Stimulated activated CD4-positive, alpha-beta T cell treated with anti-CD3 and anti-CD28 coated beads, Interleukin-12 subunit alpha, Interleukin-12 subunit beta, amount 100 ng/mL, for 4 hours (primary cell): ENCODE results near the gene HOXC4.

ENCODE experiments used
- DNase-seq: peaks from one replicate; pipeline ENCODE4 v3.0.0-alpha.2; 2020

The HOXC4 gene

DNA sequence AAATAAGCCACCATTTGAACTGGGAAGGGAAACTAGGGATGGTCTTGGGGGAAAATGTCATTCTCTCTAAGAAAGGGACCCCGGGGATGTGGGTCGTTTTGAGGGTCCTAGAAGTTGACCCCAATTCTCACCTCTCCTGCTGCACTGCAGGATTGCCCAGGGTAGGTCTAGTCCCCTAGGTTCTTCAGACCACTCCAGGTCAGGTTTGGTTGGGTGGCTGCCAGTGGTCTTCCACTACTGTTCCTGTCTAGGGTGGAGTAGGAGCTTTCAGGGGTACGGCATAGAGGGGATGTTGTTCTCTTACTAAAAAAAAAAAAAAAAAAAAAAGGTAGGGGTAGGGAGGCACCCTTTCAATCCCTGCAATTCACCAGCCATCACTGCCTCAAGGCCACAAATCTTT, 37.6 kb upstream of the HOXC4 start:
- DNase-seq = no peak

DNA sequence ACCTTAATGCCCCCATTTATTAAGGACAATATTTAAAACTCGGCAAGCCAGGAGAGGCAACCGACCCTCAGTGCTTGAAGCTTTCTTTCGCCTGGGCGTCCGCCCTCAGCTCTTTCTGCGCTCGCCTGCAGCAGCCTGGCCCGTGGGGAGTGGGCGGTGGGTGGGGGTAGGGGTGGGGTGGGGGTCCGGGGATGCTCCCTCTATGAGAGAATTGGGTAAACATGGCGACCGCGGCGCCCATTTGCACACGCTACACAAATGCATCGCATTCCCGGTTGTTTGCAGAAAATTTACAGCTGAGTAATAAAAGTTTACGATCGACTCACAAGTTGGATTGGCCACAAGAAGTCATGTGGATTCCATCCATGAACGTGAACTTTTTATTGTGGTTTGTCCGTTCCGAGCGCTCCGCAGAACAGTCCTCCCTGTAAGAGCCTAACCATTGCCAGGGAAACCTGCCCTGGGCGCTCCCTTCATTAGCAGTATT, 37.1 kb upstream of the HOXC4 start:
- DNase-seq = no peak

DNA sequence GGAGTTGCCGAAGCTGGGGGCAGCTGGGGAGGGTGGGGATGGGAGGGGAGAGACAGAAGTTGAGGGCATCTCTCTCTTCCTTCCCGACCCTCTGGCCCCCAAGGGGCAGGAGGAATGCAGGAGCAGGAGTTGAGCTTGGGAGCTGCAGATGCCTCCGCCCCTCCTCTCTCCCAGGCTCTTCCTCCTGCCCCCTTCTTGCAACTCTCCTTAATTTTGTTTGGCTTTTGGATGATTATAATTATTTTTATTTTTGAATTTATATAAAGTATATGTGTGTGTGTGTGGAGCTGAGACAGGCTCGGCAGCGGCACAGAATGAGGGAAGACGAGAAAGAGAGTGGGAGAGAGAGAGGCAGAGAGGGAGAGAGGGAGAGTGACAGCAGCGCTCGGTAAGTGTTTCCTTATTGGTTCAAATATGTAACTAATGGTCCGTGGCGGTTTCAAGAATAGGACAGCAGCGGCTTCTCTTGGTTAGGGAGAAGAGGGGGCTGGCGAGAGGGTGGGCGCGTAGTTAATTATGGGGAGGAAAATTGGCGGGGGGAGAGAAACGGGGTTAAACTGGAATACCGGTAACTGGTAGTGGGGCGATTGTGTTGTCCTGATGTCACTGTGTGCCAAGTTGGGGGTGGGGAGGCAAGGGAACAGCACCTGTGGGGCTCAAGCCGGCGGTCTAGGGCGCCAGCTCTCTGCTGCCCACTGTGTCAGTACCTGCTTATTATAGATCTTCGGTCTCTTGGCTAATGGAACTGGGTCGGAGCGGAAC, 36.4 kb upstream of the HOXC4 start:
- no peak for DNase-seq

DNA sequence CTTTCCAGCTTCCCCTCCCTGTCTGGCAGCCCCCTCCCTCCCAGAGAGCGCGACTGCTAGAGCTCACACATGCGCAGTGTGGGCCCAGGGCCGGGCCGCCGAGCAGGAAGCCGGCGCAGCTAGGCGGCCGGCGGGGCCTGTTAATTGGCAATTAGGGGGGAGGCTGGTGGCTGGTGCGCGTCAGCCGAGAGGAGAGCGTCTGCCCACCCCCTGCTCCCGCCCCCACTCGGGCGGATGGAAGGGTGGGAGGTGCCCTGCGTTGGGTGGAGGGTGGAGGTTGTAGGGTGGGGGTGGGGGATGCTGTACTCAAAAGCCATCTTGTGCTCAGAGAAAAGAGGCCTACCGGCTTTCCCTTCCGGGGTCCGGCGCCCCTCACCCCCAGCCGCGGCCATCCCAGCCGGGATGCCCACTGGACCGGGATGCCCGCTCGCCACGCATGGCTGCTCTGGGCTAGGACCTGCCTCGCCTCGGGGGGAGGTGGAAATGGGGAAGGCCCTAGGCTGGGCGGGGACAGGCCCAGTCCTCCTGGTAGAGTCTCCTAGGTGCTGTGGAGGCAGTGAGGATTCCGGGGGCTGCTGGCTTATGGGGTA, 35.7 kb upstream of the HOXC4 start:
- peak; percentile 69 for DNase-seq

DNA sequence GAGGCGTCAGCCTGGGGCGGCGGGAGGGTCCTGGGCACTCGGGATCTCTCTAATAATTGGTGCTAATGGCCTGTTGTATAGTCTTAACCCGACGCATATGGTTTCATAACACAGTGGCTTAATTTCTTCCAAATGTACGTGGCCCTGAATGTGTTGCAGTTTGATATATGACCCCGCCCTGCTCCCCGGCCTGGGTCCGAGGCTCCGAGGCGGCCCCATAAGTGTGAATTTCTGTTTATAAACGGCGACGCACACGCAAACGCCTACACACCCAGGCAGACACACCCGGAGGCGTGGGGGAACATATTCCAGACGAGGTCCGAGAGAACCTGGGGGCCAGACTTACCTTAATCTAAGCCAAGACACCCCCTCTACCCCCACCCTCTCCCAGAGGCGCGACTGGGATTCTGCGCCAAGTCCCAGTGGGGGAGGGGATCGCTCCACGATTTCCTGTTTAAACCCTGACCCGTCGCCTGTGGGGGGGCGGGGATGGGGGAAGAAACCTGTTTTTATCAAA, 35.1 kb upstream of the HOXC4 start:
- no peak for DNase-seq

DNA sequence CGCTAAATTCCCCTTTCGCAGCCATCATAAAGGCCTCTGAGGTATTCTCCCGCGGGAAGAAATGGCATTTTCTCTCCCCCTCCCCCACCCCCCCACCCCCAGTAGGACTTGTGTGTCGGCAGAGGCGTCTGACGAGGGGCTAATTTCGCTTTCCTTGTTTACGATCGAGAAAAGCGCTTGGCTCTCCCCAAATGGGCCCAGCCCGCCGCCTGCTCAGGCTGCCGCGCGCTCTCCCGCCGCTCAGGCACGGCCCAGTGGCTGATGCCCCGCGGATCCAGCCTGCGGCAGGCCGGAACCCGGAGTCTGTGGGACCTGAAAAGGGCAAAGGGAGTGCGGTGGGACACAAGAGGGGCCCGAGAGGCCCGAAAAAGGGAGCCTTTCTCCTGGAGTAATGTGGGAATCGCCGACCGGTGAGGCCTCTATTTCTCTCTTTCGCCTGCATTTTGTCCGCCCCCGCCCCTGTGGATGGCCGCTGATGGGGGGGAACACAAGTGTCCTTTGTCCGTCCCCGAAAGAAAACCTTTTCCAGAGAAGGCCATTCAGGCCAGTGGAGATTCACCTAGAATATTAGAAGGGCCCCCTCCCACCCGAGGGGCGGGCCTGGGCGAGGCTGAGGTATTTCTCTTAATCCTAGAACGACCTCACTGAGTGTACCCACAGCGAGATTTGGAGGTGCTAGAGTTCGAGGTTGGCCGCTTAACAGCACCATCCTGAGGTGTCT, 34.4 kb upstream of the HOXC4 start:
- no peak for DNase-seq

DNA sequence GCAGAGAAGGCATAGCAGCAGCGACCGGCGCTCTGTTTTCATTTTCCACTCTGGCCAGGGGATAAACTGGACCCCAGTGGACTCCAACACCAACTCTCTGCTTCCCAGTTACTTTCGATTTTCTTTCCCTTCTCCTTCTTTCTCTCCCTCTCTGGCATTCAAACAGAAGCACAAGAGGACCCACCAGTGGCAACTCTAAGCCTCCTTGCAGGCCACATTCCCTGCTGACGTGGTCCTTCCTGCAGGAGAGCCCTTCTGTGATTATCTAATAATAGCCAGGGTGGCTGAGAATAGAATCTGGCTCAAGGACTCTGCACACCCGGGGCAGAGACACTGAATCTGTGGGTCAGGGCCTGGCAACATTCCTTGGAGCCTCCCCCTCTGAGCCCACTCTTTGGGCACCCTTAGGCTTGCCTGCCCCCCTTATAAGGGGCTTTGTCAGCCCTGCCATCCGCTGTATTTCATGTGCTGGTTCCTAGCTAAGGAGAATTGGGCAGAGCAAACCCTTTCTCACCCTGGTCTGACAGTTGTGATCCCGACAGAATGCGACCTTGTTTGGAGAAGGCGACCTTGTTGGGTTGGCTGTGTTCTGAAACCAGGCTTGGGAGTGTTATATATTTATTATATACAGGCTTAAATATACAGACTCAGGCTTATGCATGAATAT, 33.6 kb upstream of the HOXC4 start:
- DNase-seq = no peak

DNA sequence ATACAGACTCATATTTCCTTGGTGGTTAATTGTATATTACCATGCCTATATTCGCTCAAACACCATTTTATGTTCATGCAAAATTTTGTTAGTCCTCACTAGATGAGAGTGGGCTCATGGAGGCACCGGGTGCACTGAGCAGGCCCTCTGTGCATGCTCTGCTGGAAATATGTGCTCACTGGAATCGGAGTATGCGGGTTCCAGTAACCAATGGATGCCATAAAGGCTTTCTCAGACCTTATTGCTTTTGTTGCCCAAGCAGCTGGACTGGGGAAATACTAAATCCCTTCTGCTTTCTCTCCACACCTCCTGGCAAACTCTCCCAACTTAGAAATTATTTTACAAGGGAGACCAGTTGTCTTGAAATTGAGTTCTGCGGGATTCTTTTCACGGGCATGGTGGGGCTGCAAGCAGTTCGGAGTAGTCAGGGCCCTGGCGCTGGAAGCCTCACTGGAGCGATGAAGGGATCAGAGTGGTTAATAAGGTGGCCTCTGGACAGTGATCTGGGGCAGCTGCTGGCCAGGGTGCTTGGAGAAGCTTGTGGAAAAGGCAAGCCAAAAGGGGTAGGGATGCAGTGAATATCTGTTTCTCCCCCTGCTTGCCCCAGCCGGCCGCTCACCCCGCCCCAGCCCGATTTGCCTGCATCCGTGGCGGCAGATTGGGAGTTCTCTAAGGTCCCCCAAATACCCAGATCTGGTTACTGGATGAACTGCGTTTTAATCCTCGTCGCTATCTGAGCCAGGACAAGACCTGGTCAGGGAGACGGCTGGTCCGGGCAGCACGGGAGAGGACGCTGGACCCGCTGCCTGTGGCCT, 32.8 kb upstream of the HOXC4 start:
- DNase-seq = no peak

DNA sequence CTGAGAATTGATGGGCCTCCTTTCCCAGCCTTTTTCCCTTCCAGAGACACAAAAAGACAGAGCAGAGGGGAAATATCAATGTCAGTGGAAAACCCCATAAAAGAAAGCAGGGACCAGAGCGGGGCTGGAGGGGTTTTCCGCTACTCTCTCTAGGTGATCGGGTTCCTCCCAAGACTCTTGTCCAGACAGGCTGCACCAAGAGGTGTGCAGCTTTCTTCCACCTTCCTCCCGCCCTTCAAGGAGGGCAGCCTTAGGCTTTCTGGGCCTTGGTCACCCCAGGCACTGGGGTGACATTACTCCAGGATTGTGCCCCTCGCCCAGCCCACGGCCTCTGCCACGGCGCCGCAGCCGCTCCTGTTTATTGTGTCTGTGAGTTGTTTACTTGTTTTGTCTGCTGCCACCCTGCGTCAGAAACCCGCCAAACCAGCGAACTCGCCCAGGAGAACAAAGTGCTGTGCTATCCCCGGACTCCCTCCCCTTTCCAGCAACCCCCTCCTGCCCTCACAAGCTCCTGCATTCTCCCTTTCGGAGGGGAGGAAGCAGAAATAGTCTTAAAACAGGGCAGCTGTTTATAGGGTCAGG, 32.1 kb upstream of the HOXC4 start:
- DNase-seq = no peak

DNA sequence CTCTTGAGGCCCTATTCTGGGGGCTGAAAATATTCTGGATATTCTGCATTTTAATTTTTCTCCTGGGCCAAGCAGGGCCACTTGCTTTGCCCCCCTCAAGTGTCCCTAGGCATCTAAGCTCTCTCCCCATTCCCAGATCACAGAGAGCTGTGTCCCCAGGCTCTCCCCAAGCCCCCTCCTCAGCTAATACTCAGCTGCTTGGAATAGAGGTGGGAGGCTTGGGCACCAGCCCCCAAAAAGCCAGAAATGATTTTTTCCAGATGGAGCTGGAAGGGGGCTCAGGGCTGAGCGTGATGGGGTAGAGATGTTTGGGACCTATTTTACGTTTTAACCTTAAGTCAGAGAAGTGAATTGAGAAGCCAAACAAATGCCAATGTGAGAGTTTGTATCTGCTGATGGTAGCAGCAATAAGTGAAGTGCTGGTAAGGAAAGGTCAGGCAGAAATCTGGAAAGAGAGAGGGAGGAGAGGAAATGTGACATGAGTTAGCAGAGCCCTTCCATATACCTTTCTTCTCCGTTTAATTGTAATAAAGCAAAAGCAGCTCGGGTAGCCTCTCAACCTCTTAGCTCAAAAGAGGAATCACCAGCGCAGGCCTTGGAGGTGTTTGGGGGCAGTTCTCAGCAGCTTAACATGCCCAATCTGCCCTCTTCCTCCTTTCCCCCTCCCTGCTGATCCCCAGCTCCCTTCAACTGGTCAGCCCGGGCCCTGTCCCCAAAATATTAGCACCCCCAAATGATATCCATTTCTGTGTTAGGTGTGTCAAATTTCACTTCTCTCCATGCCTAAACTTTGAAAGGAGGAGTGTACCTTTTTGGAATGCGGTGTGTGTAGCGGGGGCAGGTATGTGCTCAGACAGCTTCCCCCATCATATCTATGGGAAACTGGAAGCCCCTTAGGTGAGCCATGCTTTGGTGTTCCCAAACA, 30.4 kb upstream of the HOXC4 start:
- no peak for DNase-seq

DNA sequence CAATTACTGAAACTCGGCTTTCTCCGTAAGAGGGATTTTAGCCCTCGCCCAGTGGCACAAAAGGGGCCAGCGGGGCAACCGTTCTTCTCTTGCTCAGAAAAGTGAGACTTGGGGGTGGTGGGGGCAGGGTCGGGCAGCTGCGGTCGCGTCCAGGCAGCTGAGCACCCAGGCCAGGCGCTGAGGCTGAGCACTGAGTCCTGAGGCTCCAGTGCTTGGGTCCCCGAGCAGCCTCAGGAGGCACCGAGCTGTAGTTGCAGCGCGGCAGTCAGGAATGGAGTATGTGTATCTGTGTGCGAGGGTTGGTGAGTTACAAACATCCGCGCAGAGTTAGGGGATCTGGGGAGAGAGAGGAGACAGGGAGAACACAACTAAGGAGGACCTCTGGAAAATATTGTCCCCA, 29.5 kb upstream of the HOXC4 start:
- DNase-seq = no peak

DNA sequence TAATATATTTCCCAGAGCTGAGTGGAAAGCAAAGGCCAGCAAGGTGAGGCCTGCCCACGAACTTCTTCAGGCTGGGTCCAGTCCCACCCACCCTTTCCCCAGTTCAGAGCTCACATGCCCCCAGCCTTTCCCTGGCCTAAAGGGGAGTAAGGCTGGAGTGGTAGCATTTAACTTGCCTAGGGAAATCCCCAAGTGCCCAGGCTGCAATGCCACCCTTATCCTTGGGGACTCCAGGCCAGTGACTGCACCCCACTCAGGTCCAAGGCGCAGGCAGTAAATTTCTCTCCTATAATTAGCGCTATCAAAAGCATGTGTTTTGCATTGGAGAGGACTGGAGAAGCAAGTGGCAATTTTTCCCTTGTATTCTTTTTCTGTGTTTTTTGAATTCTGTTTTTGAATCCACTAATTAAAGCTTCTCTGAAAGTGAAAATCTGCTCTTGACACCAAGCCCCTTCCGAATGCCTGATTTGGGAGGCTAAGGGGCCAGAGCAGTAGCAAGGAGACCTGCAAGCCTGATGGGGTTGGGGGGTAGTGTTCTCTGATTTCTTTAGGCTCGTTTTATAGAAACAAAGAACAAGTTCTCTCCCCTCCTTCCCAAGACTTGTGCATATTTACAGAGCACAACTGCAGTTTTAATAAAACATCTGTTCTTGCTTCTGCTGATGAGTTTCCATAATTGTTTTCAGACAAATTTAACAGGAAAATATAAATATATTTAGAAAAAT, 28.9 kb upstream of the HOXC4 start:
- DNase-seq = no peak

DNA sequence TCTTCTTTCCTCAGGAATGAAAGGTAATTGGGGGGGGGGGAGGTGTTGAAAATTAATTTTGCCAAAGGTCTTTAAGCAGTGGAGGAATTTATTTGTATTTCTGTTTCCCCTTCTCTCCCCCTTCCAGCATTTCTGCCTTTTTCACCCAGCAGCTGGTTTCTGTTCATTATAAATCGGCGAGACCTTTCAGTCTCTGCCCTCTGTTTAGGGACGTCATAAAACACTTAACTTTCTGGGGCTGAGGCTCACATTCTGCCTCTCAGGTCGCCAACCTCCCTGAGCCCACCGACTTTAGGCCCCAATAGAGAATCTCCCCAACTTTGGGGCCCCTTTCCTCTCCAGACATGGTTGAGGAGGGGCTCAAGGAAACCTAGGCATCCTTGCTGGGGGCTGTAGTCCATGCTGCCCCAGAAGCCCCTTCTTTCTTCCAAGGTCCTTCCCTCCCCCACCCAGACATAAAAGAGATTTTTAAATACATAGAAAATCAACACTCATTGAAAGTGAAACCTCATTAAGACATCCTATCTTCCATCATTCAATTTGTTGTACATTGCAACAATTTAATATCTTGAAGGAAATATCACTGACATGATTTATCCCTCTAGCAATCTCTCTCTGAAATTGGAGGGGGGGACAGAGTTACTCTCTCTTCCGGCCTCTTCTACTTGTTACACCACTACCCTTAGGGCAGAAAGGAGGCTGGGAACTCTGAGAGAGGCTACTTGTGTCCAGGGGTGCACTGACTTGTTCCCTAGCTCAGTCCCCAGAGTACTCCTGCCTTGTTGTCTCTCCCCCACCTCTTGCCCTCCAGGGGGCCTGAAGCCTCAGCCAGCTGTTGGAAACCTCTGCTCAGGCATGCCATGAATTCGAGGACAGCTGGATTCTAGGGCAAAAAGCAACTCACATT, 27.9 kb upstream of the HOXC4 start:
- DNase-seq = no peak

DNA sequence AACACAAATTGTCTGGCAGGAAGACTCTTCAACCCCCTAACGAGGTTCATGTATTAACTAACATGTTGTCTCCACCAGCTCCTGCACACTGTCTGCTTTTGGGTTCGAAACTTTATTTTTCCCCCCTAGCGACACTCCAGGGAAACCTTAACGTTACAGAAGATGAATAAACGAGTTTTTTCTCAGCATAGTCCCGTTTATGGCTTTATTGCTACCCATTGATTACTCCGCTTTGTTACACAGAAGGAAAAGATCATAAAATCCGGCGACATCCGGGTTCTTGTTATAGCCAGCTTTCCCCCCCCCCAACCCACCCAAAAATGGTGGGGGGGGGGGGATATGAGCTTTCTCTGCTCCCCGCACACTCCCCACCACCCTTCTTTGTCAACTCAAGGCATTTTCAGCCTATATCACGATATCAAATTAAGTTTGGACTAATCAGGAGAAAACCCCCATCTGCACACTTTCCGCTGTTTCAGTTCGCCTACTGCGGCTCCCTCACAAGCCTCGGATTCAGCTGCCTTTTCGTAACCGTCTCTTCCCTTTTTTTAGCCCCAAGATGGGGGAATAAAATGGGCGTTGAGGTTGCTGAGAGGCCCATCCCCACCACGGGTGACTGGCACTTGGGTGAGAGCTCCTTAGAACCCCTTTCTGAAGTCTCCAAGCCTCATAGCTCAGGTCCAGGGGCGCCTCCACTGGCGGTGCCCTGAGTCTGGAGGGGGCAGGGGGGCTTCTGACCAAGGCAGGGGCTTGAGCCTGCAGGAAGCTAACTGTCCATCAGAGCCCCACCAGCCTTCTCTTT, 26.8 kb upstream of the HOXC4 start:
- no peak for DNase-seq

DNA sequence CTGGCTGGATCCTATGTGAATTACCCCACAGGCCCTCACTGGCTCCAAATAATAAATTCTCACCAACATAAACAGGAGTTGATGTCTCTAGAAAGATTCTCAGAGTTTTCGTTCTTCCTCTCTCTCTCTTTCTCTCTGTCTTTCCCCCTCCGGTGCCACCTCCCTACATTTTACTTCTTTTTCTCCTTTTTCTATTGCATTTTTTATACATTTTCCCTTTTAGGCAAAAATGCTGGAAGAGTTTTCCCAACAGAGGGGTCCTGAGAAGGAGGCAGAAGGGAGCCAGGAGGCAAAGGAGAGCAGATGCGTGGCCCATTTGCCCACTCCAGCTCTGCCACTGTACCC, 26.2 kb upstream of the HOXC4 start:
- no peak for DNase-seq

DNA sequence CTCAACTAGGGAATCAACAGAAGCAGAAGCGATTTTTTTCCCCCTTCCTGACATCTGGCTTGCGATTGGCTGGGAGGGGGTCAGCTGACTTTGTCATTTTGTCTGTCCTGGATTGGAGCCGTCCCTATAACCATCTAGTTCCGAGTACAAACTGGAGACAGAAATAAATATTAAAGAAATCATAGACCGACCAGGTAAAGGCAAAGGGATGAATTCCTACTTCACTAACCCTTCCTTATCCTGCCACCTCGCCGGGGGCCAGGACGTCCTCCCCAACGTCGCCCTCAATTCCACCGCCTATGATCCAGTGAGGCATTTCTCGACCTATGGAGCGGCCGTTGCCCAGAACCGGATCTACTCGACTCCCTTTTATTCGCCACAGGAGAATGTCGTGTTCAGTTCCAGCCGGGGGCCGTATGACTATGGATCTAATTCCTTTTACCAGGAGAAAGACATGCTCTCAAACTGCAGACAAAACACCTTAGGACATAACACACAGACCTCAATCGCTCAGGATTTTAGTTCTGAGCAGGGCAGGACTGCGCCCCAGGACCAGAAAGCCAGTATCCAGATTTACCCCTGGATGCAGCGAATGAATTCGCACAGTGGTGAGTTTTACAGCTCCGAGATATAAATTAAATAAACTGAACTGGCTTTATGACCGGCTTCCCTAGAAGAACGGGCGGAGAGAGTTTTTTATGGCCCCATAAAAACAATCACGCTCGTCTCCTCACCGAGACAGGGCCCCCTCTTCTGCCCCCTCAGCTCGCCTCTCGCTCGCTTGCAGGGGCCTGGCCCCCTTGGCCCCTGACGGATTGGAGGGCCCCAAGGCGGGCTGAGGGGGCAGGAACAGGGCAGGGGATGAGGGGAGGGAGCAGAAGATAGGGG, 25.1 kb upstream of the HOXC4 start, which contains the start of gene HOXC6:
Gene HOXC6, plus strand, starts transcription at position 127 of the 888 bp plus-strand sequence. Its CDS starts 82 bp downstream, at position 209.
- no peak for DNase-seq
